Caco-2 (cell line): ENCODE results near the gene AHCY. TPM values are rescaled to one million over a fixed set of nuclear protein-coding genes. Genes with fewer than 3 reads are reported as not detected.
"Not testable (repeated sequence)": the region's sequence is repeated elsewhere in the genome, so short reads cannot be mapped to it uniquely, and the experiment has no call there.

ENCODE experiments used
- BruUV-seq: library from RNA; stranded (reverse); fragments of 400-500 nt; replicated peaks from 2 replicates; lab custom pipeline; 2021; lab: Mats Ljungman, UMichigan
- CTCF ChIA-PET: fragments of 300-600 bp; sonication (Branson Sonifier 250); formaldehyde crosslinking; loops from one replicate; lab custom pipeline; 2022; ENCODE audit warnings: antibody characterized with exemption; lab: Charles Lee
- POLR2A ChIA-PET: fragments of 300-600 bp; sonication (Branson Sonifier 250); formaldehyde crosslinking; loops from one replicate; lab custom pipeline; 2022; ENCODE audit warnings: antibody characterized with exemption; lab: Charles Lee
- DNase-seq, 2 experiments: peaks; one replicate each; pipeline versions ENCODE4 v3.0.0 to v3.0.0-alpha.2; 2020 to 2022
- H3K27me3 ChIP-seq: replicated peaks from 2 replicates; pipeline ENCODE4 v1.6.0; 2011; ENCODE audit warnings: low read length; ENCODE audit not compliant: control insufficient read depth, insufficient read depth
- H3K36me3 ChIP-seq: 2 replicates; pipeline ENCODE4 v1.5.1; 2011; ENCODE audit warnings: low read length; ENCODE audit not compliant: control insufficient read depth, insufficient read depth
- H3K4me1 ChIP-seq: fragments of 250-450 bp; sonication (Bioruptor Pico); 2 replicates; pipeline ENCODE4 v1.5.1; 2020; ENCODE audit warnings: mild to moderate bottlenecking
- H3K4me3 ChIP-seq: 2 replicates; pipeline ENCODE4 v1.5.1; 2011; ENCODE audit warnings: low read depth, mild to moderate bottlenecking, control low read depth, low read length
- H3K9me3 ChIP-seq: fragments of 250-450 bp; sonication (Bioruptor Pico); 2 replicates; pipeline ENCODE4 v1.5.1; 2020; ENCODE audit warnings: mild to moderate bottlenecking, moderate library complexity
- H3K27ac Mint-ChIP-seq: one replicate; pipeline ENCODE4 v1.8.0; 2022; ENCODE audit warnings: mixed read lengths; ENCODE audit not compliant: unreplicated experiment
- H3K27me3 Mint-ChIP-seq: one replicate; pipeline ENCODE4 v1.8.0; 2022; ENCODE audit warnings: mixed read lengths; ENCODE audit not compliant: insufficient read depth, unreplicated experiment
- H3K36me3 Mint-ChIP-seq: one replicate; pipeline ENCODE4 v1.8.0; 2022; ENCODE audit warnings: mild to moderate bottlenecking, mixed read lengths; ENCODE audit not compliant: insufficient read depth, unreplicated experiment
- H3K4me1 Mint-ChIP-seq: one replicate; pipeline ENCODE4 v1.8.0; 2022; ENCODE audit warnings: low read depth, mixed read lengths; ENCODE audit not compliant: unreplicated experiment
- H3K4me3 Mint-ChIP-seq: one replicate; pipeline ENCODE4 v1.8.0; 2022; ENCODE audit warnings: mild to moderate bottlenecking, moderate library complexity, mixed read lengths; ENCODE audit not compliant: unreplicated experiment
- H3K9me3 Mint-ChIP-seq: one replicate; pipeline ENCODE4 v1.8.0; 2022; ENCODE audit warnings: mixed read lengths; ENCODE audit not compliant: unreplicated experiment
- CTCF ChIP-seq, 2 experiments: fragments of 200-600 bp in 1 of 2; IDR thresholded peaks; 1 replicate in 1 of 2; 2 replicates in 1 of 2; pipeline versions ENCODE4 v1.5.1 to v1.8.0; 2011 to 2022; ENCODE audit warnings: antibody characterized with exemption in 1 of 2, control low read depth in 1 of 2, inconsistent platforms in 1 of 2, low read depth in 1 of 2, low read length in 1 of 2, mild to moderate bottlenecking in 1 of 2, moderate library complexity in 1 of 2; ENCODE audit not compliant: insufficient read depth in 1 of 2, severe bottlenecking in 1 of 2, unreplicated experiment in 1 of 2
- intact Hi-C: fragments of 100-400 bp; cut with micrococcal nuclease; formaldehyde crosslinking; loops from one replicate; pipeline ENCODE4 v1.10.0; 2022; ENCODE audit not compliant: unreplicated experiment
- total RNA-seq: library from RNA; stranded (reverse); gene quantifications from 2 replicates; pipeline ENCODE4 v1.2.3, GENCODE V29; 2022

Gene AHCY
- total RNA-seq, 1 experiment from 2014 or later: 665 TPM

- CTCF ChIA-PET: interaction anchor here (0.7 to 3.4 kb wide), 2 partner anchors 34 to 155 kb away, joined by 4 to 21 read pairs; no protein-coding TSS in a partner anchor
- H3K27me3 Mint-ChIP-seq, DNase-seq, H3K36me3 Mint-ChIP-seq, intact Hi-C loops, H3K27me3 ChIP-seq, H3K4me3 Mint-ChIP-seq, H3K36me3 ChIP-seq, H3K27ac Mint-ChIP-seq, POLR2A ChIA-PET, H3K9me3 Mint-ChIP-seq, H3K9me3 ChIP-seq, H3K4me3 ChIP-seq, BruUV-seq: not testable (repeated sequence)
- peaks cover 43% of the 10 kb centered on the region for H3K4me1 ChIP-seq
- peaks cover 24% of the 10 kb centered on the region for H3K4me1 Mint-ChIP-seq
These were observed 42.8 kb upstream of the AHCY start for GRCh38 chr20:34345839-34346532.

- Histone ChIP-seq H3K27me3 (no peaks in the 10 kb centered on the region), H3K36me3 (no peaks in the 10 kb centered on the region), H3K4me3 (no peak overlapping the region), H3K4me1 (peaks cover 43% of the 10 kb centered on the region), H3K9me3 (no peaks in the 10 kb centered on the region)
- no peaks in the 10 kb centered on the region for H3K9me3 Mint-ChIP-seq
- no peaks in the 10 kb centered on the region for H3K27me3 Mint-ChIP-seq
- POLR2A ChIA-PET: no interaction called here
- CTCF ChIA-PET: interaction anchor here (3.4 kb wide), 1 partner anchor 34 kb away, joined by 21 read pairs; no protein-coding TSS in a partner anchor
- no peaks in the 10 kb centered on the region for H3K36me3 Mint-ChIP-seq
- peak overlapping the region; percentile 76 for H3K27ac Mint-ChIP-seq
- peaks cover 24% of the 10 kb centered on the region for H3K4me1 Mint-ChIP-seq
- no TSS peak for BruUV-seq
- H3K4me3 Mint-ChIP-seq: no peak overlapping the region
- no peak for TF ChIP-seq CTCF (IDR thresholded peaks at IDR 0.05; ENCODE audit: insufficient read depth in 1 of 2, low read depth in 1 of 2, low read length in 1 of 2, severe bottlenecking in 1 of 2, unreplicated experiment in 1 of 2)
- no peak for DNase-seq
- intact Hi-C loops: no loop called here
These were observed 42.2 kb upstream of the AHCY start for GRCh38 chr20:34345402-34345736.

- Histone ChIP-seq H3K9me3 (no peaks in the 10 kb centered on the region), H3K27me3 (no peaks in the 10 kb centered on the region), H3K36me3 (no peaks in the 10 kb centered on the region), H3K4me3 (no peak overlapping the region), H3K4me1 (peaks cover 36% of the 10 kb centered on the region)
- POLR2A ChIA-PET: interaction anchor here (0.8 to 1.3 kb wide), 2 partner anchors 9 to 19 kb away, joined by 3 to 13 read pairs; partner anchors contain the start of gene ITCH
- no peak for TF ChIP-seq CTCF (IDR thresholded peaks at IDR 0.05; ENCODE audit: insufficient read depth in 1 of 2, low read depth in 1 of 2, low read length in 1 of 2, severe bottlenecking in 1 of 2, unreplicated experiment in 1 of 2)
- CTCF ChIA-PET: interaction anchor here (0.5 to 3.4 kb wide), 5 partner anchors 19 to 211 kb away, joined by 3 to 21 read pairs (median 4); partner anchors contain the start of gene ITCH
- intact Hi-C loops: no loop called here
- Mint-ChIP-seq H3K9me3 (no peaks in the 10 kb centered on the region), H3K36me3 (no peaks in the 10 kb centered on the region), H3K27ac (peak overlapping the region; percentile 76), H3K27me3 (no peaks in the 10 kb centered on the region), H3K4me3 (peak overlapping the region; percentile 14), H3K4me1 (peaks cover 18% of the 10 kb centered on the region)
- BruUV-seq: no TSS peak
- no peak for DNase-seq
These were observed 41.1 kb upstream of the AHCY start for GRCh38 chr20:34344238-34344637.
